GM21367 (cell line): ENCODE results near the gene POLN.
"Not testable (repeated sequence)": the region's sequence is repeated elsewhere in the genome, so short reads cannot be mapped to it uniquely, and the experiment has no call there.

Source experiments
- ATAC-seq: cut with Tn5 transposase; IDR thresholded peaks from one replicate; pipeline ENCODE4 v1.9.1; 2021; ENCODE audit not compliant: unreplicated experiment

Gene POLN

GRCh38 chr4:2172161-2172560 lies 69.8 kb downstream of the POLN start:
- ATAC-seq: no peak

DNA sequence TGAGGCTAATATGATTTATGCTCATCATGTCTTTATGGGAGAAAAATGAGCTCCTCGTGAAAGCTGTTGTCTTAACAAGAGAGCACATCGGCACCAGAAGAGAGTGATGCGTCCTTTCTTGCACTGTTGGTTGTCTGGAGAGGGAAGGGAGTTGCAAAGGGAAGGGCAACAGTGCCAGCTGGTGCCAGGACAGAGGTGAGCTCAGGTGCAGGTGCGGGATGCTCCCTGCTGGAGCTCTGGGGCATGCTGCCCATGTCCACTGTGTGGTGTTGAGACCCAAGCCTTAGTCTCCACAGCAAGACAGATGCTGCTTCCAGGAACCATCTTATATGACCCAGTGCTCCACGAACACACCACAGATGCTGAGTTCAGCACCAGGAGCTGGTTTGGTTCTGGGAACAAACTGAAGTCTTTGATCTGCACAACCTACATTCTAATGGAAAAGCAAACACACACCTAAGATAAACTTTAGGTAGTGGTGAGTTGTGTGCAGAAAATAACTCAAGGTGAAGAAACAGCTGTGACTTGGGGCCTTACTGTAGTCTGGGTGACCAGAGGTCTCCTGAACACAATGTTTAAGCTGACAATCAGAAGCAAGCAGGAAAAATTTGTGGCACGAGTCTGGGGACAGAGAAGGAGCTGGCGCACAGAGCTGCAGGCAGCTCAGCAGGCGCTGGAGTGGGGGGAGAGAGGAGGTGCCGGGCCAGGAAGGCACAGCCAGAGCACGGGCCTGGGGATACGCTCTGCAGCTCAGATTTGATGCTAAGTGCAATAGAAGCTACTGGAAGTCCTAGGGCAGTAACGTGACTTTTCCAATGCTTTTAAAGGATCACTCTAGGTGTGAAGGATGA lies 73.2 kb downstream of the POLN start:
- ATAC-seq: no peak

GRCh38 chr4:2166253-2166652 lies 75.7 kb downstream of the POLN start:
- ATAC-seq: no peak

DNA sequence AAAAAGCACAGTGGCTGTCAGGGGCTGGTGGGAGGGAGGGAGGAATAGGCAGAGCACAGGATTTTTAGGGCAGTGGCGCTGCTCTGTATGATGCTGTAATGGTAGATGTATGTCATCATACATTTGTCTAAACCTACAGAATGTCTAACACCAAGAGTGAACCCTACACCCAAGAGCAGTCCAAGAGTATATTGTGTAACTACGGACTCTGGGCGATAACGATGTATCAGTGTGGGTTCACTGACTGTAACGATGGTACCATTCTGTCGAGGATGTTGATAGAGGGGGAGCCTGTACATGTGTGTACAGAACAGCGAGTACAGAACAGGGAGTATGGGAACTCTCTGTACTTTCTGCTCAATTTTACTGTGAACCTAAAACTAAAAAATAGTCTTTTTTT lies 76.5 kb downstream of the POLN start:
- ATAC-seq: no peak

DNA sequence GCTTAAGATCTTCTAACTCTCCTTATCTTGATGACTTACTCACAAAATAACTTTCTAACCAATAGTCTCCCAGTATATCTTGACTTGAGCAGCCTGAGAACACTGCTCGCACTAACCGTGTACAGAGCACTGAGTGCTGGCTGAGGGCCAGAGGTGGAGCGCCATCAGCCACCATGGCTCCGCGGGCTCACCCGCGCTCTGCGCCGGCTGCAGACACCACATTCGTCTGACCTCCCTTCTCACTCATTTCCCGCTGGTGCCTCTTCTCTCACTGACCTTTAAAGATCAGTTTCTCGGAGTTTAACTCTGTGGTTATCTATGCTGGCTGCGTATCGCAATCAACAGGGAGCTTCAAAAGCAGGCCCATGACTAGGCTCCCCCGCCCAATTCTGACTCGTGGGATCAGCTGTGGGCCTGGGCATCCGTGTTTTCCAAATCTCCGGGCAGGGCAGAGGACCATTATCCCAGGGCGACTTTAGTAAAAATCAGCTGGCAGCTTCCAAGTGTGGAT lies 78.6 kb downstream of the POLN start:
- no peak for ATAC-seq

DNA sequence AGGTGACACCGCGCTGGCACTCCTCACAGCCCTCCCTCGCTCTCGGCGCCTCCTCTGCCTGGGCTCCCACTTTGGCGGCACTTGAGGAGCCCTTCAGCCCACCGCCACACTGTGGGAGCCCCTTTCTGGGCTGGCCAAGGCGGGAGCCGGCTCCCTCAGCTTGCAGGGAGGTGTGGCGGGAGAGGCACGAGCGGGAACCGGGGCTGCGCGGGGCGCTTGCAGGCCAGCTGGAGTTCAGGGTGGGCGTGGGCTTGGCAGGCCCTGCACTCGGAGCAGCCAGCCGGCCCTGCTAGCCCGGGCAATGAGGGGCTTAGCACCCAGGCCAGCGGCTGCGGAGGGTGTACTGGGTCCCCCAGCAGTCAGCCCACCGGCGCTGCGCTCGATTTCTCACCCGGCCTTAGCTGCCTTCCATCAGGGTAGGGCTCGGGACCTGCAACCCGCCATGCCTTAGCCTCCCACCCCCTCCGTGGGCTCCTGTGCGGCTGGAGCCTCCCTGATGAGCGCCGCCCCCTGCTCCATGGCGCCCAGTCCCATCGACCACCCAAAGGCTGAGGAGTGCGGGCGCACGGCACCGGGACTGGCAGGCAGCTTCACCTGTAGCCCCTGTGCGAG lies 80.7 kb downstream of the POLN start:
- not testable (repeated sequence) for ATAC-seq

- no peak for ATAC-seq
Observed at GRCh38 chr4:2159931-2160330, 82.0 kb downstream of the POLN start.

- ATAC-seq: no peak
Observed at GRCh38 chr4:2155246-2155645, 86.7 kb downstream of the POLN start.

- ATAC-seq: no peak
Observed at GRCh38 chr4:2154215-2154740, 87.6 kb downstream of the POLN start.

- no peak for ATAC-seq
Observed at GRCh38 chr4:2151544-2151943, 90.4 kb downstream of the POLN start.

GRCh38 chr4:2150076-2150475 lies 91.8 kb downstream of the POLN start:
- no peak for ATAC-seq

DNA sequence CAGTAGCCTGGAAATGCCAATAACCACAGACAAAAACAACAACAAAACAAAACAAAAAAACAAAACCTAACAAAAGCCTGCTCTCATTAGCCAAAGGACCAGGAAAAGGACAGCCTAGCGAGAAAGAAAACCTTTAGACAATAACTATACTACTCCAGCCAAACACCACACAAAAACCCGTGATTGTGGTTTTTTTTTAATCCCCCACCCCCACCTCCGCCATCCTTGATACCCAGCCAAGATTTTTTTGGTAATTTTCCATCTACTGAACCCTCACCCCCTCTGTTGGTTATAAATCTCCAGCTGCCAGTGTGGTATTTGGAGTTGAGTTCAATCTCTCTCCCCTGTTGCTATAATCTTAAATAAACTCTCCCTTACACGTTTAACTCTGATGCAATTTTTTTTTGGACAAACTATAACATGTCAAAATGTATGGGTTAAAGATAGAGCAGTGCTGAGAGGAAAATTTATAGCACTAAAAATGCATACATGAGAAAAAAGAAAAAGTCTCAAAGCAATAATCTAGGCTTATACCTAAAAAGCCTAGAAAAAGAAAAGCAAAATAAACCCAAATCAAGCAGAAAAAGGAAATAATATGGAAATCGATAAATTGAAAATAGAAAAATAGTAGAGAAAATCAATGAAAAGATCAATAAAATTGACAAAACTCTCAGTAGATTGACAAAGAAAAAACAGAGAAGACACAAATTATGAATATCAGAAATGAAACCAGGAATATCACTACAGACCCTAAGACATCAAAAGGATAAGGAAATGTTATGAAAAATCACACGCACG lies 99.1 kb downstream of the POLN start:
- no peak for ATAC-seq

DNA sequence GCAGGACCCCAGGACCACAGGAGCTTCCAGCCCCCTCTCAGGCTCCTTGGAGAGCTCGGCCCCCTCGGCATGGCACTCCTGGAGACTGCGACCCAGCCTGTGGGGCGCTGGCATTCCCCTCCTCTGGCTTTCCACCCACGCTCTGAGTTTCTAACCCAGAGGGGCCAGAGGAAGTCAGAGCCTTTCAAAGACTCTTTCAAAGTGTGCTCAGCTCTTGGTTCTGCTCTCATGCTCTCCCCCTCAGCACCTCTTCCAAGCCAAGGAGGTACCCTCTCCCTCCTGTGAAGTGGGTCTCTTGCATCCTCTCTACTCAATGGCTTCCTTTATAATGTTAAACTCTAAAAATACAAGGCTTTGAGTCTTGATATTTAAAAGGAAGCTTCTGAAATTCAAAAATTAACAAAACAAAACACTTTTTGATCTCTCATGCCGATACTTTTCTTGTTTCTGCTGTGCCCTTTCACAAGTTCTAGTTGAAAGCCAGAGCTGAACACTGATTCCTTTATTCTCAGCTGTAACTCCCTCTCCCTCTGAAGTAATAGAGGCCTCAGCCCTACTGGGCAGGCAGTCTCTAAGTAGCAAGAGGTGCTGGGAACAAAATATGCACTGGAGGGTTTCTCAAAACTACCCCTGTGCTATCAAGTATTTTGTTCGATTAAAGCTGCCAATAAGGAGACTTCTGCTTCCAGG lies 100.0 kb downstream of the POLN start:
- no peak for ATAC-seq

DNA sequence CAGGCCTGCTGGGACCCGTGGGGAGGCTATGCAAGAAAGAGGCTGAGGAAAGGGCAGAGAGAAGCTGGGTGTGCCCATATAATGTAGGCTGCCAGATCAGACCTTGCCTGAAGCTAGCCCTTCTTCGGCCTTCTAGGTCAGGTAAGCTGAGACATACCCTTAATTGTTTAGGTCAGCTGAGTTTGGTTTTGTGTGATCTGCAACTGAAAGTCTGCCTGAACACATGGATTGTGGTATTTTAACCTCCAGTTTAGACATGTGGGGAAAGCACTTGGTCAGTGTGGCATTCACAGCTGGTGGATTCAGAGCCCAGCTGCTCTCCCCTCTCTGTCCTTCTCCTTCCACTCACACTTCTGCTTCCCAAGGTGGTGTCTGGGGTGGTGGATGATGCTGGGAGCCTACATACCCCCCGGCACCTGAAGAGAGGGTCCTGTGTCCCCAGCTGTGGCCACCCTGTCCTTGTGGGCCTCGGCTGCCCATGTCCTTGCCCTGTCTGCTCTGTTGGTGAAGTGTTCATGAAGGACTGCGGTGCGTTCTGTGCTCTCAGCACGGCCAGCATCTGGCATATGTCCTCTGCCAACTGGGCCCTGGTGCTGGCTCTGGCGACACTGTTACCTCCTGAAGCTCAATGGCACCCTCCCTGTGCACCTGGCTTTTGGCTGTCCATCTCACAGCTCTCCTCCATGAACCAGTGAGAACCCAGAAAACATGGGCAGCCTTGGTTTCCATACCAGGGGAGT lies 100.7 kb downstream of the POLN start:
- no peak for ATAC-seq

DNA sequence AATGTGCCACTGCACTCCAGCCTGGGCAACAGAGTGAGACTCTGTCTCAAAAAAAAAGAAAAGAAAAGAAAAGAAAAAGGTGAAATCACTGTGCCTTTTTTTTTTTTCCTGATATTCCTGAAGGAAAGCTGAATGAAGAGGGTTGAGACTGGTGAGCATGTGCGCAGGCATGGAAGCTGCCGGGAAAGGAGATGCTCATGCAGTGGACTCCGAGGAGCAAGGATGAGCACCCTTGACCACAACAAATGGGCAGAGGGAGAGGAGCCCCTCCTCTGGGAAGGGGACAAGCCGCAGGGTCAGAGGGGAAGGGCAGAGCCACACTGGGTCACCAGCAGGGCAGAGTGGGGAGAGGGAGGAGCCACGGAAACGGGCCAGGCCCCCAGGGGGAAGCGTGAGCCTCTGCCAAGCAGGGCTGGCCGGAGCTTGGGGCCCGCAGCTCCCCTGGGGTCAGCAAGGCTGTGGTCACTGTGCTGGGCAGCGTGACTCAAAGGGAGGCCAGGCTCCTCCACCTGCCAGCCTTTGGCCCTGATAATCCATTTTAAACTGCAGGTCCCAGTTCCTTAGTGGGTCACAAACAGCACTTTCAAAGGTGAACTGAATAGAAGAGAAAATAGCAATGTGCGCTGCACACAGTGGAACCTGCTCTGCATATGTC lies 102.9 kb downstream of the POLN start:
- ATAC-seq: no peak

GRCh38 chr4:2136726-2137125 lies 105.2 kb downstream of the POLN start:
- ATAC-seq: no peak

- ATAC-seq: no peak
Observed at GRCh38 chr4:2135083-2135482, 106.8 kb downstream of the POLN start.

DNA sequence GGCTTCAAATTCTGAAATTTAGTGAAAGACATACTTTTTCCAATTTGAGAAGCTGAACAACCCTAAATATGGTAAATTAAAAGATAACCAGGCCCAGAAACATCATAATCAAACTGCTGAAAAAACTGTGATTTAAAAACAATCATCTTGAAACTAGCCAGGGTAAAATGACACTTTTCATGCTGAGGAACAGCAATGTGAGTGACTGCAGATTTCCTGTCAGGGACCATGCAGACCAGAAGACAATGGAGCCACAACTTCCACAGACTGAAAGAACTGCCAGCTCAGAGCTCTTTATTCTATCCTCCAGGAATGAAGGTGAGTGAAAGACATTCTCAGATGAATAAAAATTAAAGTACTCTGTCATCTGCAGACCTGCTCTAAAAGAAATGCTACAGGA lies 109.5 kb downstream of the POLN start:
- no peak for ATAC-seq

- ATAC-seq: no peak
Observed at GRCh38 chr4:2127609-2128332, 114.2 kb downstream of the POLN start.
